ENCODE measurements around the gene DCST2. TPM values are rescaled to one million over a fixed set of nuclear protein-coding genes. Genes with fewer than 3 reads are reported as not detected.

DCST2 gene
- total and polyA plus RNA-seq, 10 of the 15 experiments (the other 5 are each of a cell fraction or from before 2014, with no cell fraction given), result 0.33 to 0.41 (median 0.36) TPM; not detected in 7

DNA sequence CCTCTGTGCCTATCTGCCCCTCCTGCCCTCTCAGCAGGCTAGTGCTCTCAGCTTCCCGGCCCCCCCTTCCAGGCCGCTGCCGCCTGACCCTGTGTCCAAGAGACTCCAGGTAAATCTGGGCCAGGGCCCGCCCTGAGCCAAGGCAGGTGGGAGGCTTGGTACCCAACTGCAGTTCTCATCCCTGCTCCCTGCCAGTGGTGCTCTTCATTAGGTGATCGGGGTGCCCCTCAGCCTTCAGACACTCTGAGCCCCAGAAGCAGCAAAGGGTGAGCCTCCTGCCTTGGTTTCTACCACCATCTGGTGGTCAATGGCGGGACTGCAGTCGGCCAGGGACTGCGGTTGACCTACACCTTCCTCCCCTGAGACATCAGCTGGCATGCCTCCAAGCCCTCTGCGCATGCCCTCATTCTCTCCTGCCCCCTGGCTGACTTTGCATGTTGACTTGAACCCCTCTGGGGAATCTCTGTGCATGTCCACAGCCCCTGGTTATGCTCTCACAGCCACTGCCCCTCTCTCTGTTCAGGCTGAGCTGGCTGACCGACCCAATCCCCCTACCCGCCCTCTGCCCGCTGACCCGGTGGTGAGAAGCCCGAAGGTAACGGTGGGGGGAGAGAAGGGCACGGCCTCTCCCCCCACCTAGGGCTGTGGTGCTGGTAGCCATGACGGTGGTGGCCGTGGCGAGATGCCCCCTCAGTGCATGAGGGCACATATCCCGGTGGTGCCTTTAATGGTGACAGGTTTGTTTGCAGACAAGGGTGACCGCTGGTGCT is 28.0 kb upstream of the DCST2 start (continued):
- TF ChIP-seq HDAC6 (IDR thresholded peaks at IDR 0.05; ENCODE audit: unreplicated experiment), result no peak
- no peak for TF ChIP-seq CBX5 (IDR thresholded peaks at IDR 0.05; ENCODE audit: low read depth)
- TF ChIP-seq HDGF (IDR thresholded peaks at IDR 0.05), result peak; percentile 58; the same call in 1 of the 2 replicates
- TF ChIP-seq BACH1 (IDR thresholded peaks at IDR 0.05; ENCODE audit: borderline replicate concordance), result no peak
- TF ChIP-seq RBBP5 (conservative IDR thresholded peaks at IDR 0.05), result no peak
- peak; percentile 51 for TF ChIP-seq FOXK2 (IDR thresholded peaks at IDR 0.05)
- TF ChIP-seq JUND (IDR thresholded peaks at IDR 0.05; ENCODE audit: low read depth, low read length), result no peak
- TF ChIP-seq RAD21 (IDR thresholded peaks at IDR 0.05; ENCODE audit: insufficient read depth, low read depth, low read length), result peak; percentile 95

DNA sequence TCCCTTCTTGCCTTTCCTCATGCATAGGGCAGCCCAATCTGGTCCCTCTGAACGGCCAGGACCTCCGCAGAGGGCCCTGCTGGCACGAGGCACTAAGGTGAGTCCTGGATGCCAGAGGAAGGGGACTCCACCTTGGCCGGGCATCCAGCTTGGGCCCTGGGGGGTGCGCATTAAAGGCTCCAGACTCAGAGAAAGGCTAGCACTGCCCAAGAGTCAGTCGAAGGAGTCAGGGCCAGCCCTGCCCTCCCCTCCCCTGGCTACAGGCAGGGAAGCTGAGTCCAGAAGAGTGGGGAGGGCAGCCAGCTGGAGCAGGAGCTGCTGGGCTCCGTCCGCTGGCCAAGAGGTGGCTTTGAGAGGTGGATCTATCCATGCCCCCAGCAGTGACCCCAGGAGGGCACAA is 27.2 kb upstream of the DCST2 start:
- intact Hi-C loops (cut with micrococcal nuclease; ENCODE audit: unreplicated experiment), result loop anchor here (1.0 to 5.0 kb wide), 6 partner anchors 15 to 502 kb away; partner anchors contain the start of genes CKS1B, SHC1 and UBE2Q1
- ChIA-PET CTCF (interaction anchor here (0.9 to 15.5 kb wide), 15 partner anchors 9 to 501 kb away, joined by 3 to 195 read pairs (median 6); partner anchors contain the start of genes ADAM15 and KCNN3), POLR2A (interaction anchor here (1.3 kb wide), 1 partner anchor 124 kb away, joined by 3 read pairs; the partner anchor contains the start of gene PMVK), RAD21 (ENCODE audit: unreplicated experiment) (interaction anchor here (0.8 to 2.7 kb wide), 7 partner anchors 9 to 580 kb away, joined by 3 to 22 read pairs (median 10); partner anchors contain the start of gene ADAM15), SMC1A (ENCODE audit: uncharacterized antibody, unreplicated experiment) (interaction anchor here (0.6 to 3.5 kb wide), 10 partner anchors 9 to 501 kb away, joined by 3 to 15 read pairs (median 3); partner anchors contain the start of genes ADAM15, FLAD1 and PBXIP1)
- H3K4me2 ChIP-seq (ENCODE audit: control insufficient read depth, insufficient read depth), result no peak overlapping the region
- no peak for ATAC-seq
- no TSS peak for BruUV-seq (replicated peaks)
- no peak for DNase-seq (ENCODE audit: low read depth, low spot score)
- H3K27ac ChIP-seq (ENCODE audit: control insufficient read depth, insufficient read depth), result no peak overlapping the region
- H3K9ac ChIP-seq (ENCODE audit: control insufficient read depth, insufficient read depth, low read length), result no peak overlapping the region
- H3K4me3 ChIP-seq, result no peak overlapping the region
- no peaks in the 10 kb centered on the region for H3K79me2 ChIP-seq (ENCODE audit: control insufficient read depth, insufficient read depth, low read length)
- in situ Hi-C loops (cut with MboI), result loop anchor here (5.0 kb wide), 1 partner anchor 498 kb away; no protein-coding TSS in a partner anchor
- H4K20me1 ChIP-seq (ENCODE audit: control insufficient read depth, insufficient read depth), result no peaks in the 10 kb centered on the region
- WGBS (ENCODE audit: insufficient coverage, insufficient replicate concordance, low lambda C conversion rate, missing lambda C conversion rate), result 64% methylated on average over 8 of the region's 8 CpGs
- no peaks in the 10 kb centered on the region for H3K9me3 ChIP-seq (replicated peaks; ENCODE audit: control insufficient read depth, insufficient read depth, low read length)
- no peak for FAIRE-seq
- H3K4me1 ChIP-seq (ENCODE audit: control insufficient read depth, insufficient read depth, low read length), result peaks cover 16% of the 10 kb centered on the region
- TF ChIP-seq SPI1 (IDR thresholded peaks at IDR 0.05; ENCODE audit: borderline replicate concordance, insufficient read depth, low read depth, low read length) (no peak), ZNF622 (IDR thresholded peaks at IDR 0.05) (no peak), CHD1 (IDR thresholded peaks at IDR 0.05; ENCODE audit: low read depth, low read length) (no peak), FOXM1 (IDR thresholded peaks at IDR 0.05; ENCODE audit: low read depth, low read length) (no peak), NRF1 (conservative IDR thresholded peaks at IDR 0.05; ENCODE audit: low read depth, low read length) (no peak), POLR2AphosphoS2 (IDR thresholded peaks at IDR 0.05; ENCODE audit: low read depth, low read length) (no peak), MTA2 (IDR thresholded peaks at IDR 0.05; ENCODE audit: low read depth) (no peak)
- TF ChIP-seq, protein P1, sequence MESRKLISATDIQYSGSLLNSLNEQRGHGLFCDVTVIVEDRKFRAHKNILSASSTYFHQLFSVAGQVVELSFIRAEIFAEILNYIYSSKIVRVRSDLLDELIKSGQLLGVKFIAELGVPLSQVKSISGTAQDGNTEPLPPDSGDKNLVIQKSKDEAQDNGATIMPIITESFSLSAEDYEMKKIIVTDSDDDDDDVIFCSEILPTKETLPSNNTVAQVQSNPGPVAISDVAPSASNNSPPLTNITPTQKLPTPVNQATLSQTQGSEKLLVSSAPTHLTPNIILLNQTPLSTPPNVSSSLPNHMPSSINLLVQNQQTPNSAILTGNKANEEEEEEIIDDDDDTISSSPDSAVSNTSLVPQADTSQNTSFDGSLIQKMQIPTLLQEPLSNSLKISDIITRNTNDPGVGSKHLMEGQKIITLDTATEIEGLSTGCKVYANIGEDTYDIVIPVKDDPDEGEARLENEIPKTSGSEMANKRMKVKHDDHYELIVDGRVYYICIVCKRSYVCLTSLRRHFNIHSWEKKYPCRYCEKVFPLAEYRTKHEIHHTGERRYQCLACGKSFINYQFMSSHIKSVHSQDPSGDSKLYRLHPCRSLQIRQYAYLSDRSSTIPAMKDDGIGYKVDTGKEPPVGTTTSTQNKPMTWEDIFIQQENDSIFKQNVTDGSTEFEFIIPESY (IDR thresholded peaks at IDR 0.05), result no peak
- TF ChIP-seq, protein P2, sequence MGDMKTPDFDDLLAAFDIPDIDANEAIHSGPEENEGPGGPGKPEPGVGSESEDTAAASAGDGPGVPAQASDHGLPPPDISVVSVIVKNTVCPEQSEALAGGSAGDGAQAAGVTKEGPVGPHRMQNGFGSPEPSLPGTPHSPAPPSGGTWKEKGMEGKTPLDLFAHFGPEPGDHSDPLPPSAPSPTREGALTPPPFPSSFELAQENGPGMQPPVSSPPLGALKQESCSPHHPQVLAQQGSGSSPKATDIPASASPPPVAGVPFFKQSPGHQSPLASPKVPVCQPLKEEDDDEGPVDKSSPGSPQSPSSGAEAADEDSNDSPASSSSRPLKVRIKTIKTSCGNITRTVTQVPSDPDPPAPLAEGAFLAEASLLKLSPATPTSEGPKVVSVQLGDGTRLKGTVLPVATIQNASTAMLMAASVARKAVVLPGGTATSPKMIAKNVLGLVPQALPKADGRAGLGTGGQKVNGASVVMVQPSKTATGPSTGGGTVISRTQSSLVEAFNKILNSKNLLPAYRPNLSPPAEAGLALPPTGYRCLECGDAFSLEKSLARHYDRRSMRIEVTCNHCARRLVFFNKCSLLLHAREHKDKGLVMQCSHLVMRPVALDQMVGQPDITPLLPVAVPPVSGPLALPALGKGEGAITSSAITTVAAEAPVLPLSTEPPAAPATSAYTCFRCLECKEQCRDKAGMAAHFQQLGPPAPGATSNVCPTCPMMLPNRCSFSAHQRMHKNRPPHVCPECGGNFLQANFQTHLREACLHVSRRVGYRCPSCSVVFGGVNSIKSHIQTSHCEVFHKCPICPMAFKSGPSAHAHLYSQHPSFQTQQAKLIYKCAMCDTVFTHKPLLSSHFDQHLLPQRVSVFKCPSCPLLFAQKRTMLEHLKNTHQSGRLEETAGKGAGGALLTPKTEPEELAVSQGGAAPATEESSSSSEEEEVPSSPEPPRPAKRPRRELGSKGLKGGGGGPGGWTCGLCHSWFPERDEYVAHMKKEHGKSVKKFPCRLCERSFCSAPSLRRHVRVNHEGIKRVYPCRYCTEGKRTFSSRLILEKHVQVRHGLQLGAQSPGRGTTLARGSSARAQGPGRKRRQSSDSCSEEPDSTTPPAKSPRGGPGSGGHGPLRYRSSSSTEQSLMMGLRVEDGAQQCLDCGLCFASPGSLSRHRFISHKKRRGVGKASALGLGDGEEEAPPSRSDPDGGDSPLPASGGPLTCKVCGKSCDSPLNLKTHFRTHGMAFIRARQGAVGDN (IDR thresholded peaks at IDR 0.05), result no peak
- H3K36me3 ChIP-seq (ENCODE audit: control insufficient read depth in 2 of 2, insufficient read depth in 2 of 2, low read length in 1 of 2), result no peaks in the 10 kb centered on the region
- H2AFZ ChIP-seq (ENCODE audit: control insufficient read depth, low read depth, low read length), result no peak overlapping the region
- H3K27me3 ChIP-seq (replicated peaks in 1 of 2; ENCODE audit: control insufficient read depth in 2 of 2, insufficient read depth in 2 of 2, low read length in 1 of 2), result no peaks in the 10 kb centered on the region
